HepG2 (cell line): Measurements from ENCODE around the gene EFNB1. TPM values are rescaled to one million over a fixed set of nuclear protein-coding genes. Genes with fewer than 3 reads are reported as not detected.

Source experiments
- HMGXB3 ChIP-seq: sonication (generic); formaldehyde crosslinking; IDR thresholded peaks from 2 replicates; pipeline ENCODE4 v1.4.0; 2020; ENCODE audit warnings: missing genetic modification reagents, borderline replicate concordance
- ZNF687 ChIP-seq: sonication (generic); formaldehyde crosslinking; IDR thresholded peaks from 2 replicates; pipeline ENCODE4 v1.5.1; 2020; ENCODE audit warnings: mild to moderate bottlenecking, missing genetic modification reagents, moderate library complexity
- polyA plus RNA-seq, 8 experiments: library from polyadenylated mRNA; depleted of rRNA in 3 of 8; stranded (reverse) in 7 of 8; unstranded in 1 of 8; fragments of >200 nt; fragmentation: Illumina TruSeq in 4 of 8; extraction: Trizol in 4 of 8; gene quantifications; 2 replicates each; pipeline versions ENCODE4 v1.2.1 to v1.2.3, GENCODE V29; 2011 to 2016; ENCODE audit warnings: low read depth in 4 of 8, missing spikeins in 1 of 8, mixed read lengths in 1 of 8; ENCODE audit not compliant: insufficient read depth in 1 of 8
- total RNA-seq, 5 experiments: library from RNA; depleted of rRNA; stranded (reverse); fragments of >200 nt; fragmentation: Illumina TruSeq; extraction: Trizol; gene quantifications; 2 replicates each; pipeline ENCODE4 v1.2.3, GENCODE V29; 2016; ENCODE audit warnings: low read depth in 1 of 5

Gene EFNB1
- total and polyA plus RNA-seq, 2 of the 13 experiments (the other 11 are each of a cell fraction or from before 2014, with no cell fraction given) = 4.0 to 4.1 TPM

GRCh38 chrX:68829582-68830418 lies 979 bp downstream of the EFNB1 start (continued):
- TF ChIP-seq HMGXB3 (CRISPR knock-in tag) = no peak
- TF ChIP-seq ZNF687 (CRISPR knock-in tag) = 0 out of 2 replicates have a peak, but pooled peaks have one; percentile 12
- TF ChIP-seq, all 625 proteins: peak for 2
